Choroid plexus epithelial cell (primary cell): Measurements from ENCODE around the gene GUCD1.

Source experiments
- DNase-seq: peaks from one replicate; pipeline ENCODE4 v3.0.0-alpha.2; 2010; ENCODE audit warnings: low read depth
- H3K4me3 ChIP-seq: 2 replicates; pipeline ENCODE4 v1.5.1; 2011; ENCODE audit warnings: low read depth, mild to moderate bottlenecking, control low read depth, low read length, moderate library complexity
- CTCF ChIP-seq: conservative IDR thresholded peaks from 2 replicates; pipeline ENCODE4 v1.5.1; 2011; ENCODE audit warnings: low read depth, mild to moderate bottlenecking, control low read depth, inconsistent platforms, low read length, moderate library complexity

GUCD1 gene

GRCh38 chr22:24591286-24591830 is 36.4 kb upstream of the GUCD1 start:
- no peak for TF ChIP-seq CTCF
- no peak overlapping the region for H3K4me3 ChIP-seq
- DNase-seq = no peak

GRCh38 chr22:24590596-24591173 is 35.7 kb upstream of the GUCD1 start:
- no peak for TF ChIP-seq CTCF
- no peak overlapping the region for H3K4me3 ChIP-seq
- DNase-seq = no peak

- TF ChIP-seq CTCF = no peak
- DNase-seq = no peak
- no peak overlapping the region for H3K4me3 ChIP-seq
These were observed 34.6 kb upstream of the GUCD1 start for GRCh38 chr22:24589518-24590030.

- no peak for TF ChIP-seq CTCF
- DNase-seq = no peak
- H3K4me3 ChIP-seq = no peak overlapping the region
These were observed 34.0 kb upstream of the GUCD1 start for GRCh38 chr22:24588757-24589481.

GRCh38 chr22:24588381-24588756 is 33.4 kb upstream of the GUCD1 start:
- H3K4me3 ChIP-seq = no peak overlapping the region
- no peak for DNase-seq
- TF ChIP-seq CTCF = no peak

GRCh38 chr22:24587948-24588347 is 33.0 kb upstream of the GUCD1 start:
- no peak for TF ChIP-seq CTCF

More at GRCh38 chr22:24587948-24588347, 33.0 kb upstream of the GUCD1 start:
- DNase-seq = no peak
- no peak overlapping the region for H3K4me3 ChIP-seq
